NCI-H69 (cell line): Measurements from ENCODE around the gene RBM24.
A peak's percentile ranks its signal among the peaks of the same experiment; 100 is the strongest.
"Not testable (repeated sequence)": the region's sequence is repeated elsewhere in the genome, so short reads cannot be mapped to it uniquely, and the experiment has no call there.

Source experiments
- DNase-seq: peaks from one replicate; lab custom pipeline; 2025; lab: John Stamatoyannopoulos, UW

Gene RBM24

GRCh38 chr6:17291778-17292177 is 10.6 kb downstream of the RBM24 start:
- DNase-seq: no peak

- no peak for DNase-seq
Observed at GRCh38 chr6:17292600-17293133, 11.5 kb downstream of the RBM24 start.

DNA sequence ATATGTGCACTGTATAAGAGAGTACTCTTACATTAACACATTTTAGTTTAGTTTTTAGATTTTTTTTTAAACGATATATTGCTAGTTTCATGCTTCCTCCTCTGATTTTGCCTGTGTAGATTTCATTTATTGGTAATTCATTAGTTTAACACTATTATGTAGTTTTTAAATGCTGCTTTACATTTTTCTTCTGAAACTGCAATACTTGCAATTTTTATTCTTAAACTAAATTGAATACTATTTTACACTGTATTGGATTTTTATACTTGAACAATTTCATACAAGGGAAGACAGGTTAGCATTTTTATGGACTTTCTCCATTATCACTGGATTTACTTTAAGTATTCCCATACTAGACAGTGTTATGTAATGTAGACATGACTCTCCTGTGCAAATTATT is 12.2 kb downstream of the RBM24 start:
- no peak for DNase-seq

DNA sequence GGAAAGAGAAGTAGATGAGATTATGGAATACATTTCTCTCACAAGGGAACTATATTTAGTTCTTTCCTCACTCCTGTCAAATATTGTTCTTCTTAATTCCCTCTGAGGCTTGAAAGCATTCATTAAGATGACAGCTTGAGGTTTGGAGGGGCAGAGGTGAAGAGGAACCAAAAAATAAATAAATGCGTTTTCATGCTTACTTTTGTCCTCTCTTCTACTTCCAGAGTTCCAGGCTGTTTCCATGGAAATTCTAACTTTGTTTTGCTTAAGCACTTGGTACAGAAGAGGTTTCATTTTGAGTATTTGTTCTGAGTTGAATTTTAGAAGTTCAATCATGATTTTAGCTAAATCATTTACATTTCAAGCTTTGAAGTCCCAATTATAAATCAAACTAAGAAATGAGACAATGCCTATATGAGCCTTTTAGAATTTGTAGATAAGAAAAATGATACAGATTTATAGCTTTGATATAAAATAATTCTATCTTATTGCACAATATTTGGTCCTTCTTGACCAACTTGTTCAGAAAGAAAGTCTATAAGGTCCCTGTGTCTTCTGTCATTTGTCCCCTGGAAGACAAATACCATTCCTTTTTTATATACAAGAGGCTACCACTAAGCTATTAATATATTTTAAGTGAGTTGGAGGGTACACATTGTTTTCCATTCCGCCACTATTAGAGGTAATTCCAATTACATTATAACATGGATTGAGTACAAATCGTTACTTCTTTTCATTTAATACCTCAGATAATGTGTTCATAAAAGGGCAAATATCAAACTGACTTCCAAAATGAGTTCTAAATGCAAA is 16.3 kb downstream of the RBM24 start:
- no peak for DNase-seq

DNA sequence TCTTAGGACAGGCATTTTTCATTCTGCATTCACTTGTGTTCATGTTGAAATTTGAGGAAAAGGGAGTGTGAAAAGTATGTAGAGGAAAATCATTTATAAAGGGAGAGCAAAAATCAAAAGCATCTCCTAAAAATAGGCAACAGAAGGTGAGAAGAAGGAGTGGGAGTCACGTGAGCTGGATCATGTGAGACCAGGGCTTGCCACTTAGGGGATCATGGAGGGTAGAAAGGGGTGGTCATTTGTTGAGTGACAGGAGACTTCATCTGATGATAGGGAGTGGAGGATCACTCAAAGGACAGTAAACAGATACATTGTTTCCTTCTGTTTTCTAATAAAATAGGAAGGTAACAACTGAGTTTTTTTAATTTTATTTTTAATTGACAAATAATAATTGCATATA is 17.1 kb downstream of the RBM24 start:
- DNase-seq: no peak

DNA sequence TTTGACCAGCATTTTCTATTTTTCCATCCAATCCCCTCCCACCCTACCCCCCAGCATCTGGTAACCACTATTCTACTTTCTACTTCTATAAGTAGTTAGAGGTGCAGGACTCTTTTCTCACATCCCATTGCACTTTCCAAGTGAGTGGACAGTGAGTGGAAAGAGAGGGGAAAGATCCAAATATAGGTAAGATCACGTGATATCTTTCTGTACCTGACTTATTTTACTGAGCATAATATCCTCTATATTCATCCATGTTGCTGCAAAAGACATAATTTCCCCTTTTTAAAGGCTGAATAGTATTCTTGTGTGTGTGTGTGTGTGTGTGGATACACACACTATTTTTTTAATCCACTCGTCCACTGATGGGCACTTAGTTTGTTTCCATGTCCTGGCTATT is 18.1 kb downstream of the RBM24 start:
- no peak for DNase-seq

- DNase-seq: no peak
Observed at GRCh38 chr6:17299750-17300149, 18.6 kb downstream of the RBM24 start.

GRCh38 chr6:17300637-17301036 is 19.5 kb downstream of the RBM24 start:
- DNase-seq: no peak

GRCh38 chr6:17303444-17303843 is 22.3 kb downstream of the RBM24 start:
- no peak for DNase-seq

DNA sequence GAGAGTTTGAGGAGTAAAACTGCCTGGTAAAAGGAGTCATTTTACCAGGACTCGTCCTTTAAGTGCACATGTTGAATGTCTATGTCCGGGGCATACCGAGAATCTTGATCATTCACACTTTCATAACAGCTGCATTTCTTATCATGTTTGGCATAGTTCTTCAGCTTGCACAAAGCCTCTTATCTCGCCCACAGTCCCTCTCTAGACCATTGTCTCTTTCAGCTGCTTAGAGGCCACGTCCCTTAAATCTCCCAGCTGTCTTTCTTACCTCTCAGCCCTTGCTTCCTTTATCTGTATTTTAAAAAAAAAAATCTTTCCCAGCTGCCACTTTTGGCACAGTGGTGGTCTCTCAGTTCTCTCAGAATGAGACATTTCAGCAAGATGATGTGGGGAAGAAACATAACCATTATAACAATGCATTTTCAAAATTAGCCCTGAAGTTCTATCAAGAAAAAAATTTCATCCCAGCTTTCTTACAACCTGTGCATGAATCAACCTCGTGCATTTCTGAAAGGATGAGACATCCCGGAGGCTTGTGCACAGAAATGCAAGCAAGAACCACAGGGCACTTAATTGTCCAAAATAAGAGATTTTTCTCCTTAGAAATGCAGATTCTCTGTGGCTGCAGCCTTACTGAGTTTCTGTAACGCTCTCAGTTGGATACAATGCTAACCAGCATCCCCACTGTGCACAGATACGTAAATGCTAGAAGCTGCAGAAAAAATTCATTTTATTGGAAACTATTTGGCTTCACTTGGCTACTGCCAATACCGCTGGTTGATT is 24.2 kb downstream of the RBM24 start:
- no peak for DNase-seq

DNA sequence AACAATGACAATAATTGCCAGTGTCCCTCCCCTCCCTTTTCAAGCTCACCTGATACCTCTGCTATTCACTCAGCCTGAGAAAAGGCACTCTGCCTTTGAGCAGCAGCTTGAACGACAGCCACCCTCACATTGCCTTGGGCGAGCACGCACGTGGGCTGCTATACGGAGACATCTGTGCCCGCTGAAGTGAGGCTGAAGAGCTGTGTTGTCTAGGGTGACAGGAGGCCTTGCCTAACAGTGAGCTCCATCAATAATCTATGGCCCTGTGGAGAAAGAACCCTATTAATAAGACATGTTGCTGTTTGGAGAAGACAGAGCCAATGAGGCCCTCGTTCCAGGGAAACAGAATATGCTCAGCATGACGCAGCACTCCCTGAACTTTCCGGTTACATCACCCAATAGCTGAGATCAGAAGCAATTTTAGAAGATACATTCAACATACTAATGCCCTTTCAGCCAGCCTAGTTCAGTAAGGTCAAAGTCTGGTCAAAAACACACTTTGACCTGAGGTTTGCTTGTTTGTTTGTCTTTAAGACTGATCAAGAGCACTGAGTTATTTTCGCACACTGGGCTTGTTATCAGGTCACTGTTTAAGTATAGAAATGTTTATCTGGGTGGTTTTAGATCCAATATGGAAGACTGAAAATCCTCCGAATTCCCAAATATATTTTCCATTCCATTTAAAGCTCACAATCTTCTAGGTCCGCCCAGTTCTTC is 30.6 kb downstream of the RBM24 start:
- peak; percentile 46 for DNase-seq

DNA sequence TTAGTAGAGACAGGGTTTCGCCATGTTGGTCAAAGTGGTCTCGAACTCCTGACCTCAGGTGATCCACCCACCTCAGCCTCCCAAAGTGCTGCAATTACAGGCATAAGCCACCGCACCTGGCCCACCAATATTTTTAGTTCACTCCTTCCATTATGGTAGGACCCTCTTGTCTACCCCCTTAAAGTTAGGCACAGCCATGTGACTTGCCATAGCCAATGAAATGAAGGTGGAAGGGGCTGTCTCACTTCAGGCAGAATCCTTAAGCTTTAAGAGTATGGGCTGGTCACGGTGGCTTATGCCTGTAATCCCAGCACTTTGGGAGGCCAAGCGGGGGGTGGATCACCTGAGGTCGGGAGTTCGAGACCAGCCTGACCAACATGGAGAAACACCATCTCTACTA is 32.1 kb downstream of the RBM24 start:
- DNase-seq: not testable (repeated sequence)

DNA sequence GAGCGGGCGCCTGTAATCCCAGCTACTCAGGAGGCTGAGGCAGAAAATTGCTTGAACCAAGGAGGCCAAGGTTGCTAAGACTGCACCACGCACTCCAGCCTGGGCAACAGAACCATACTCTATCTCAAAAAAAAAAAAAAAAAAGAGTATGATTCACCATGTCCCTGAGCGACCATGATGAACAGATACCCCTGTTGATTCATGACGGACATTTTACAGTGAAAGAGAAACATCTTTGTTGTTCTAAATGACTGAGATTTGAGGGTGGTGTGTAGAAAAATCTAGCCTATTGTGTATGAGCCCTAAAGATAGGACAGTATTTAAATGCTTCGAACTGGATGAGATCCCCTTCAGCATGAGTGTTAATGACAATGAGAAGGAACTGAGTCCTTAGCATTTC is 32.8 kb downstream of the RBM24 start:
- DNase-seq: no peak

- DNase-seq: no peak
Observed at GRCh38 chr6:17315262-17315661, 34.1 kb downstream of the RBM24 start.

DNA sequence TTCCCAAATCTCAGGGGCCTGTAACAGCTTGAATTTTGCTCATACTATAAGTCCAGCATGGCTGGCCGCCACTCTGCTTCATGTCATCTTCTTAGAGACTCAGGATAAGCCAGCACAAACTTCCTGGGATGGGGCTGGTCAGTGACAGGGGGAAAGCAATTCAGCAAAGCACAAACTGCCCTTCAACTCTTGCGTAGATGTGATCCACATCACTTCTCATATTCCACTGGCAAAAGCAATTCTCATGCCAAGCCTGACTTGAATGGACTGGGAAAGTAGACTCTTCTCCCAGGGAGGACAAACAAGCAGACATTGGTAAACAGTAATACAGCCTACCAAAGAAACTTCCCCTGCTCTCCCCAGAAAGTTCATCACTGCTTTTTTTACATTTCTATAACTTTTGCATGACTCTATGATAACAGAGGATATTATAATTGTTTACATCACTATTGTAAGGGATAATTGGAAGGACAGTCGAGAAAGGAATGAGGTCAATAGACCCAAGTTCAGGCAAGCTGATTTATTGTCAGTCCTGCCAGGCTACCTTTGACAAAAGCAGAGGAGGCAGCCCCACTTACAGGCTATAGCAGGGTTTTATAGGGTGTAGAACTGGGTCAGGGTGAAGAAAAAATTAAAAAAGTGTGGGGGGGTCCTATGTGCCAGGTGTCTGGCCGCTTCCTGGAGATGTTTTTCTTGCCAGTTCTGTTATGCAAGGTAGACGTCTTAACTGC is 37.4 kb downstream of the RBM24 start:
- peak; percentile 3 for DNase-seq

GRCh38 chr6:17320266-17320665 is 39.1 kb downstream of the RBM24 start:
- not testable (repeated sequence) for DNase-seq

DNA sequence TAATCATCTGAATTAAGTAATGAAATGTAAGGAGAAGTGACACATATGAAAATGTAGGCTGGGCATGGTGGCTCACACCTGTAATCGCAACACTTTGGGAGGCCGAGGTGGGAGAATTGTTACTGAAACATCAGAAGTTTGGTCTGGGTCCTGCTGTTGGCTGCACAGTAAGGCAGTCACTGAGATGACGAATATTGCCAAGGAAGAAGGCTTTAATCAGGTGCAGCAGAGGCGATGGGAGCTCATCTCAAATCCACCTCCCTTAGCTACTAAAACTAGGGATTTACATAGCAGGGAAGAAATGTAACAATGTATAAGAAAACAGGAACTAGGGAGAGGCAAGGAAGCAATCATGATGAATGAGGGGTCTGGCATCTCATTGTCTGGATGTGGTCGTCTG is 50.1 kb downstream of the RBM24 start:
- no peak for DNase-seq

GRCh38 chr6:17334265-17334664 is 53.1 kb downstream of the RBM24 start:
- no peak for DNase-seq

GRCh38 chr6:17336425-17336824 is 55.3 kb downstream of the RBM24 start:
- no peak for DNase-seq

DNA sequence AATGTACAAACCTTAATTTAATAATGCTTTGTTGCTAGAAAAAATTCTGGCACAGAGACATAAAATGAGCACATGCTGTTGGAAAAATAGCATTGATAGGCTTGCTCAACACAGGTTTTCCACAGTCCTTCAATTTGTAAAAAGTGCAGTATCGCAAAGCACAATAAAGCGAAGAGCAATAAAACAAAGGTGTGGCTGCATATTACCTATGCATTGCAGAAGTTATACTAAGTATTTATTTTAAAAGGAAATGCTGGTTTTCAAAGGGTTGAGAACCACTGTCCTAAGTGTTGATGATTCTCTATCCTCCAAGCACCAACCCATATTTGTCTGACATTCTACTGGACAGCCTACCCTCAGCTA is 58.1 kb downstream of the RBM24 start:
- DNase-seq: no peak

GRCh38 chr6:17341117-17341805 is 60.1 kb downstream of the RBM24 start:
- DNase-seq: no peak
